ENCODE data around the gene TMC7. TPM values are rescaled to one million over a fixed set of nuclear protein-coding genes. Genes with fewer than 3 reads are reported as not detected.

TMC7 gene
- total RNA-seq, 1 donor from 2014 or later = 3.3 TPM

DNA sequence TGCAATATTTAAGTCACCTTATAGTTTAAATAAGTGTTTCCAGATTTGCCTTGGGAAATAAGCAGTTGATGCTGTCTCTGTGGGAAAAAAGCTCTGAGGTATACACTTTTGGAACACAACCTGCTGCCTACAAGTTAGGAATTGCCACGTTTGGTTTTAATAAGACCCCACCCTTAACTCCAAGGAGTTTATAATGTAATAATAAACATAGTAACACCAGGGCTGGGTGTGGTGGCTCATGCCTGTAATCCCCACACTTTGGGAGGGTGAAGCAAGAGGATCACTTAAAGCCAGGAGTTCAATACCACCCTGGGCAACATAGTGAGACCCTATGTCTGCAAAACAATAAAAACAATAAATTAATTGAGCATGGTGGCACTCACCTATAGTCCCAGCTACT lies 41.7 kb upstream of the TMC7 start:
- H3K9me3 ChIP-seq = no peaks in the 10 kb centered on the region
- H3K36me3 ChIP-seq = no peaks in the 10 kb centered on the region
- H3K4me3 ChIP-seq = no peak overlapping the region
- peaks cover 5% of the 10 kb centered on the region for H3K4me1 ChIP-seq
- TF ChIP-seq, protein P1, sequence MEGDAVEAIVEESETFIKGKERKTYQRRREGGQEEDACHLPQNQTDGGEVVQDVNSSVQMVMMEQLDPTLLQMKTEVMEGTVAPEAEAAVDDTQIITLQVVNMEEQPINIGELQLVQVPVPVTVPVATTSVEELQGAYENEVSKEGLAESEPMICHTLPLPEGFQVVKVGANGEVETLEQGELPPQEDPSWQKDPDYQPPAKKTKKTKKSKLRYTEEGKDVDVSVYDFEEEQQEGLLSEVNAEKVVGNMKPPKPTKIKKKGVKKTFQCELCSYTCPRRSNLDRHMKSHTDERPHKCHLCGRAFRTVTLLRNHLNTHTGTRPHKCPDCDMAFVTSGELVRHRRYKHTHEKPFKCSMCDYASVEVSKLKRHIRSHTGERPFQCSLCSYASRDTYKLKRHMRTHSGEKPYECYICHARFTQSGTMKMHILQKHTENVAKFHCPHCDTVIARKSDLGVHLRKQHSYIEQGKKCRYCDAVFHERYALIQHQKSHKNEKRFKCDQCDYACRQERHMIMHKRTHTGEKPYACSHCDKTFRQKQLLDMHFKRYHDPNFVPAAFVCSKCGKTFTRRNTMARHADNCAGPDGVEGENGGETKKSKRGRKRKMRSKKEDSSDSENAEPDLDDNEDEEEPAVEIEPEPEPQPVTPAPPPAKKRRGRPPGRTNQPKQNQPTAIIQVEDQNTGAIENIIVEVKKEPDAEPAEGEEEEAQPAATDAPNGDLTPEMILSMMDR (IDR thresholded peaks at IDR 0.05) = no peak
- ATAC-seq (no peak), DNase-seq (no peak)
- no peaks in the 10 kb centered on the region for H3K27me3 ChIP-seq (ENCODE audit: low read depth)
- intact Hi-C loops (cut with DNase I) = no loop called here
- no peak overlapping the region for H3K27ac ChIP-seq

DNA sequence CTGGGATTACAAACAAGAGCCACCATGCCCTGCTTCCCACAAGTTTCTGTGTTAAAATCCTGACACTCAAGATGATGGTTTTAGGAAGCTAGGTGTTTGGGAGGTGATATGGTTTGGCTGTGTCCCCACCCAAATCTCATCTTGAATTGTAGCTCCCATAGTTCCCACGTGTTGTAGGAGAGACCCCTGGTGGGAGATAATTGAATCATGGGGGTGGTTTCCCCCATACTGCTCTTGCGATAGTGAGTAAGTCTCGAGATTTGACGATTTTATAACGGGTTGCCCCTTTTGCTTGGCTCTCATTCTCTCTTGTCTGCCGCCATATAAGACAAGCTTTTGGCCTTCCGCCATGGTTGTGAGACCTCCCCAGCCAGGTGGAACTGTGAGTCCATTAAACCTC lies 40.3 kb upstream of the TMC7 start:
- Histone ChIP-seq H3K27ac (no peak overlapping the region), H3K4me1 (peaks cover 5% of the 10 kb centered on the region), H3K4me3 (no peak overlapping the region), H3K36me3 (no peaks in the 10 kb centered on the region), H3K27me3 (ENCODE audit: low read depth) (no peaks in the 10 kb centered on the region), H3K9me3 (no peaks in the 10 kb centered on the region)
- TF ChIP-seq, protein P1 (IDR thresholded peaks at IDR 0.05) = no peak
- DNase-seq = no peak
- ATAC-seq = no peak
- intact Hi-C loops (cut with DNase I) = no loop called here

DNA sequence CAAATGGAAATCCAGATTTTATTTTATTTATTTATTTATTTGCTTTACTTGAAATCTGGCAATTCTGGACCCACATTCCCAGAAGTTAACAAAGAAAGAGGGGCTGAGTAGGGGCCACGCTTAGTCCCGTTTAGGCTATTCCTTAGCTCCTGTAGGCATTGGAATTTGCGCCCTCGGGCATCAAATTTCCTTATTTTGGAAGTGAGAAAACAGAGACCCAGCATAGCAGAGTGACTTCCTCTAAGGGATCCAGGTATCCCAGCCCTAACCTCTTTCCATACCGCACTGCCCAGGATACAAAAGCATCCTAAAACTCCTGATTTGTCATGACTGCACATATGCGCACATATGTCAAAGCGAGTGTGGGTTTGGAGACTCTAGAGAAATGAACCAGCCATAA lies 38.5 kb upstream of the TMC7 start:
- H3K4me3 ChIP-seq = no peak overlapping the region
- TF ChIP-seq, protein P1 (IDR thresholded peaks at IDR 0.05) = no peak
- H3K36me3 ChIP-seq = no peaks in the 10 kb centered on the region
- DNase-seq (no peak), ATAC-seq (no peak)
- intact Hi-C loops (cut with DNase I) = no loop called here
- H3K27me3 ChIP-seq (ENCODE audit: low read depth) = no peaks in the 10 kb centered on the region
- H3K4me1 ChIP-seq = peaks cover 5% of the 10 kb centered on the region
- H3K9me3 ChIP-seq = no peaks in the 10 kb centered on the region
- H3K27ac ChIP-seq = no peak overlapping the region

DNA sequence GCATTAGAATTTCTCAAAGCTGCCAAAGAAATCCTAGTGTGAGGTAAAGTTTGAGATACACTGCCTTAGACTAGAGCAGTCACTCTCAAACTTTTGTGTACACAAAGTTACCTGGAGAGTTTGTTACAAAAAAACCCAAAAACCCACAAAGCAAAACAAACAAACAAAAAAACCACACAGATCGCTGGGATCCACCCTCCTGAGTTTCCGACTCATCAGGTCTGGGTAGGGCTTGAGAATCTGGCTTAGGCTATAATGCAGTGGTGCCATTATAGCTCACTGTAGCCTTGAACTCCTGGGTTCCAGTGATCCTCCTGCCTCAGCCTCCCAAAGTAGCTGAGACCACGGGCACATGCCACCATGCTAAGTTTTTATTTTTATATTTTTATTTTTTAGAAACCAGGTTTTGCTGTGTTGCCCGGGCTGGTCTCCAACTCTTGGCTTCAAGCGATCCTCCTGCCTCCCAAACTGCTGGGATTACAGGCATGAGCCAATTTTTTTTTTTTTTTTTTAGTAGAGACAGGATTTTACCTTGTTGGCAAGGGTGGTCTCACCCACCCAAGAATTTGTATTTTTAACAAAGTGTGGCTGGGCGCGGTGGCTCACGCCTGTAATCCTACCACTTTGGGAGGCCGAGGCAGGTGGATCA lies 35.2 kb upstream of the TMC7 start:
- Histone ChIP-seq H3K9me3 (no peaks in the 10 kb centered on the region), H3K27me3 (ENCODE audit: low read depth) (no peaks in the 10 kb centered on the region), H3K27ac (no peak overlapping the region), H3K4me1 (peaks cover 5% of the 10 kb centered on the region), H3K36me3 (no peaks in the 10 kb centered on the region), H3K4me3 (no peak overlapping the region)
- TF ChIP-seq, protein P1 (IDR thresholded peaks at IDR 0.05) = no peak
- no peak for DNase-seq
- ATAC-seq = no peak
- intact Hi-C loops (cut with DNase I) = no loop called here

DNA sequence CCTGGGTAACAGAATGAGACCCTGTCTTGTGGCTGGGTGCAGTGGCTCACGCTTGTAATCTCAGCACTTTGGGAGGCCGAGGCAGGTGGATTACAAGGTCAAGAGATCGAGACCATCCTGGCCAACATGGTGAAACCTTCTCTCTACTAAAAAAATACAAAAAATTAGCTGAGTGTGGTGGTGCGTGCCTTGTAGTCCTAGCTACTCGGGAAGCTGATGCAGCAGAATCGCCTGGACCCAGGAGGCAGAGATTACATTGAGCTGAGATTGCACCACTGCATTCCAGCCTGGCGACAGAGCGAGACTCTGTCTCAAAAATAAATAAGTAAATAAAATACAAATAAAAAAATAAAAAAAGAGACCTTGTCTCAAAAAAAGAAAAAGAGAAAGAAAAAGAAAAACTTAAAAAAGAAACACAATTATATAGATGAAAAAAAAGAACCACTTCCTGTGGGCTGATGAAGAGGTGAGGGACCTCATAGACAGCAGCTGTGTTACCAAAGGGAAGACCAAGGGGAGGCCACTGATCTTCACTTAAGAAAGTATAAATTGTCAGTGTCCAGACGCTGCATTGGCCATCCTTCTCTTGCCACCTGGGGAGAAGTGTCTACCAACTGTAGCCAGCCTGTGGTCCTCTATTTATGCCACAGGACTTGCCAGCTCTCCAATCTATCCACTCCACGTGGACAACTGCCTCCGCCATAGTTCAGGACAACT lies 33.1 kb upstream of the TMC7 start:
- DNase-seq (no peak), ATAC-seq (no peak)
- H3K9me3 ChIP-seq = no peaks in the 10 kb centered on the region
- TF ChIP-seq, protein P1 (IDR thresholded peaks at IDR 0.05) = no peak
- no peak overlapping the region for H3K4me3 ChIP-seq
- H3K36me3 ChIP-seq = no peaks in the 10 kb centered on the region
- intact Hi-C loops (cut with DNase I) = no loop called here
- H3K27ac ChIP-seq = no peak overlapping the region
- H3K27me3 ChIP-seq (ENCODE audit: low read depth) = no peaks in the 10 kb centered on the region
- H3K4me1 ChIP-seq = peaks cover 5% of the 10 kb centered on the region
